Activated T-helper 1 cell treated with anti-CD3 and anti-CD28 coated beads, Interleukin-12 subunit alpha, Interleukin-12 subunit beta, Interleukin-2, Interleukin-4 antibody, amounts not matched to agents 30 ng/mL and 10 ng/mL and 1 ng/mL, durations not matched to agents 14 hours and 24 hours and 36 hours (primary cell): ENCODE measurements around the gene CFAP99. TPM values are rescaled to one million over a fixed set of nuclear protein-coding genes. Genes with fewer than 3 reads are reported as not detected.

Experiments
- DNase-seq: peaks from one replicate; pipeline ENCODE4 v3.0.0; 2021; ENCODE audit warnings: low spot score
- H3K27ac Mint-ChIP-seq: one replicate; pipeline ENCODE4 v1.8.0; 2021; ENCODE audit warnings: mild to moderate bottlenecking, mixed read lengths
- H3K27me3 Mint-ChIP-seq: one replicate; pipeline ENCODE4 v1.8.0; 2022; ENCODE audit warnings: mild to moderate bottlenecking, moderate library complexity, mixed read lengths; ENCODE audit not compliant: insufficient read depth
- H3K36me3 Mint-ChIP-seq: one replicate; pipeline ENCODE4 v1.8.0; 2021; ENCODE audit warnings: low read depth, mixed read lengths
- H3K4me1 Mint-ChIP-seq: one replicate; pipeline ENCODE4 v1.8.0; 2021; ENCODE audit warnings: low read depth, mixed read lengths
- H3K4me3 Mint-ChIP-seq: one replicate; pipeline ENCODE4 v1.8.0; 2021; ENCODE audit warnings: mild to moderate bottlenecking, moderate library complexity, mixed read lengths
- H3K9me3 Mint-ChIP-seq: one replicate; pipeline ENCODE4 v1.8.0; 2021; ENCODE audit warnings: mixed read lengths
- intact Hi-C: fragments of 100-400 bp; cut with micrococcal nuclease; formaldehyde crosslinking; loops from one replicate; pipeline ENCODE4 v1.15.1; 2024
- total RNA-seq: library from RNA; stranded (reverse); gene quantifications from 2 replicates; pipeline ENCODE4 v1.2.3, GENCODE V29; 2022

CFAP99 gene
- total RNA-seq, 1 donor from 2014 or later = not detected

DNA sequence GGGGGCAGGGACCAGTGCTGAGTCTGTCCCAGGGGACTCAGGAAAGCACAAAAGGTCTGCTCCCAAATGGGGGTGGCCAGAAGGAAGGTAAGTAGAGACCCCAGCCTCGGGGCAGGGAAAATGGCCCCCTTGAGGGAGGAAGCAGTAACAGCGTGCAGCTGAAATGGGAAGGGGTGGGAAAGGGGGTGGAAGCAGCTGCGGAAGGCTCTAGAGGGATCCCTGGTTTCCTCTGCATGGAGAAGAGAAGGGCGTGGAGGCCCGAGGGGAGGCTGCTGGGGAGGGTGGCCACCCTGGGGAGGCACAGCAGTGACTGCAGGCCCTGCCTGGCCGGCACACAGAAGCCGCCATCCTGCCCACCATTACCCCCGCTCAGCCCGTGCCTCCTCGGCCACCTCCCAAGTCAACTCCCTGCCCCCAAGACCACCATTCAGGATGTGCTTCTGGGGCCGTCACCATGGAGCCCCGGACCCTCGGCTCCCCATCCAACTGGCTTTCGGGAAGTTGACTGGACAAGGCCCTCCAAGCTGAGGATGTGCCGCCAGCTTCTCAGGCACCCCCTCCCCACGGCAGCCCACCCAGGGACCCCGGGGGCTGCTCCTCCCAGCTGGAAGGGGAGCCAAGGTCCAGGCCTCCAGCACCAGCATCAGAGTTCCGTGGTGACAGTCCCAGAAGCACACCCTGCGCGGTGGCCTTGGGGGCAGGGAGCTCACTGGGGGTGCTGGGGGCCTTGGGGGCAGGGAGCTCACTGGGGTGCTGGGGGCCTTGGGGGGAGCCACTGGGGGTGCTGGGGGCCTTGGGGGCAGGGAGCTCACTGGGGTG lies 23.6 kb downstream of the CFAP99 start:
- Mint-ChIP-seq H3K27me3 (peaks cover 2% of the 10 kb centered on the region), H3K4me3 (no peak overlapping the region), H3K9me3 (no peaks in the 10 kb centered on the region), H3K27ac (no peak overlapping the region), H3K36me3 (no peaks in the 10 kb centered on the region), H3K4me1 (no peaks in the 10 kb centered on the region)
- intact Hi-C loops = no loop called here
- DNase-seq = no peak

DNA sequence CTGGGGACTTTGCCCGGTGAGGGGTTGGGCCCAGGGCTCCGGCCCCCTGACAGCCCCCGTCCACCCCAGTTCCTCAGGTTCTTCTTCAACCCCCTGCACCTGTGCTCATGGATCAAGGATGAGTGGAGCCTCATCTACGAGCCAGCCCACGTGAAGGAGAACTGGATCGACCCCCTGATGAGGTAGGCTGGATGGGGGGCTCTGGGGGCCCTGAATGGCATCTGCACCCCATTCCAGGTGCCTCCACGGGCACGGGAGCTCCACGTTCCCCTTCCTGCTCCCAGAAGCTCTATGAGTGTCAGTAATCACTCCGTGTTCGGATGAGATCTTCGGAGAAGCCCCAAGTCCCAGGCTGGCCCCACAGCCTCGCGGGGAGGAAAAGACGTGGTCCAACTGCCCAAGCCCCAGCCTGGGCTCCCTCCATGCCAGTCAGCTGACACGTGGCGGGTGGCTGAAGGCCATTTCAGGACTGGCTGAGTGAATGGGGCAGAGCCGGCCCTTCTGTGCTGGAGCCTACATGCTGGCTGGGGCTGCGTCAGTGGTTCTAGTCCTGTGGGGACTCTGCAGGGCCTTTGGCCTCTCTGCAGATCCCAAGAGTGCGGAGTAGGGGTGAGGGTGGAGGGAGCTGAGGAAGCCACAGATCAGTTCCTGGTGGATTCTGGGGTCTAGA lies 24.4 kb downstream of the CFAP99 start:
- Mint-ChIP-seq H3K27ac (no peak overlapping the region), H3K9me3 (no peaks in the 10 kb centered on the region), H3K27me3 (peaks cover 2% of the 10 kb centered on the region), H3K36me3 (no peaks in the 10 kb centered on the region), H3K4me3 (no peak overlapping the region), H3K4me1 (no peaks in the 10 kb centered on the region)
- DNase-seq = no peak
- intact Hi-C loops = no loop called here

DNA sequence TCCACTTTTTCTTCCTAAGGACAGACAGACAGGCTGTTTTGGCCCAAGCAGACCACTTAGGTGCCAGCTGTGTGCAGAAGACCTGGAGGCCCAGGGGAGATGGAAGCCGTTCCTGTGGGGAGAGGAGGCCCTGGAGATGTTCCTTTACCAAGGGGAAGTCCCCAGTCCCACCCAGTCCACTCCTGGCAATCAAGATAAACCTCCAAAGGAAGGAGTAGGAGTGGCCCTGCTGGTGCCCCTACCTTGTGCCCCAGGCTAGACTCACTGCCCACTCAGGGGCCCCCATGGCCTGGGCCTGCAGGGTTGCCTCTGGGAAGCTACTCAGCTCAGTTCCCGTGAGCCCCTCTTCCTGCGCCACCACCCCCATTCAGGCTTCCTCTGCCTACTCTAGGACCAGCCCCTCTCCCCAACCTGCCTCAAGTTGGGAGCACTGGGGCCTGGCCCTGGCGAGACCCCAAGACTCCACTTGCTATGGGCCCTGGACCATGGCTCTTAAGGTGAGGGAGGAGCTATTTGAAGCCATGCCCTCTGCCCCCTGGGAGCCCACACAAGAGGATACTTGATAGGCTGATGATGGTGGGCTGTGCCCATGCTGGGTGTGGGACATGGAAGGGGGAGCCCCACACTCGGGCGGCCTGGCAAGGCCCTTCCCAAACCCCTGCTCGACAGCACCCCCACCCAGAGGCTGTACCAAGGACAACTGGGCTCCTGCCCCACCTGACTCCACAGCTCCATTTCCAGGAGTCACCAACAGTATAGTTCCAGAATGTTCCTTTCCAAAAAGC lies 25.4 kb downstream of the CFAP99 start:
- Mint-ChIP-seq H3K36me3 (no peaks in the 10 kb centered on the region), H3K4me3 (no peak overlapping the region), H3K9me3 (no peaks in the 10 kb centered on the region), H3K4me1 (no peaks in the 10 kb centered on the region), H3K27ac (no peak overlapping the region), H3K27me3 (peaks cover 2% of the 10 kb centered on the region)
- no peak for DNase-seq
- intact Hi-C loops = no loop called here

DNA sequence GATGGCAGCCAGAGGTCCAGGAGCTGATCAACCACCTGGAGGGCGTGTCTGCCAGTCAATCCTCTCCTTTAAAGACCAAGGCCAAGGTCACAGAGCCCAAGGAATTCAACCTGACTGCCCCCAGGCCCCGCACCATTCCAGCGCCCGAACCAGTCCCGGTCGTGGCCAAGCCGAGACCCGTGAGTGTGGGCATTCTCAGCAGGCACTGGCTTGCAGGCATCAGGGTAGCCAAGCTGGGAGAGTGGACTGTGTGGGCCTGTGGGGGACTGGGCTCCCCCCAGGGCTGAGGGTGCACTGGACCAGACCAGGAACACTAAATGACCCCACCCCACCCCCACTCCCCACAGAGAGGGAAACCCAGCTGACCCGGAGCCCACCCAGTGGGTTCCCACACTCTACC lies 26.4 kb downstream of the CFAP99 start:
- Mint-ChIP-seq H3K9me3 (no peaks in the 10 kb centered on the region), H3K36me3 (no peaks in the 10 kb centered on the region), H3K4me3 (no peak overlapping the region), H3K4me1 (no peaks in the 10 kb centered on the region), H3K27ac (no peak overlapping the region), H3K27me3 (peaks cover 4% of the 10 kb centered on the region)
- intact Hi-C loops = no loop called here
- no peak for DNase-seq

DNA sequence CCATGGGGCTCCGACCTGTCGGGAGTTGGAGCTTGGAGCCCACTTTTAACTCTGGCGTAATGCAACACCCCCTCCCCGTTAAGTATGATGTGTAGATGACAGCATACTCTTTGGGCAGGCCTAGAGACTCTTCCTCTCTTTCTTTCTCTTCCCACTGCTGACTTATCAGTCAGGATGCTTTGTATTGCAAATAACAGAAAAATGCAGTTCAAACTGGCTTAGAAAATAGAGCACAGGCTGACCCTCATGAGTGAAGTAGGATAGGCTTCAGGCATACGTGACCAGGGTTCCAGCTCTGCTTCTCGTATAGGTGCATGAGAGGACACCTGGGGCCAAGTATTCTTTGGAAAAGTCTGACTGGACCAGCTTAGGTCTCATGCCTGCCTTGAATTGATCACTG lies 26.8 kb downstream of the CFAP99 start:
- H3K36me3 Mint-ChIP-seq = no peaks in the 10 kb centered on the region
- intact Hi-C loops = no loop called here
- no peak for DNase-seq
- H3K4me3 Mint-ChIP-seq = no peak overlapping the region
- H3K4me1 Mint-ChIP-seq = no peaks in the 10 kb centered on the region
- no peak overlapping the region for H3K27ac Mint-ChIP-seq
- H3K9me3 Mint-ChIP-seq = no peaks in the 10 kb centered on the region
- peaks cover 4% of the 10 kb centered on the region for H3K27me3 Mint-ChIP-seq

DNA sequence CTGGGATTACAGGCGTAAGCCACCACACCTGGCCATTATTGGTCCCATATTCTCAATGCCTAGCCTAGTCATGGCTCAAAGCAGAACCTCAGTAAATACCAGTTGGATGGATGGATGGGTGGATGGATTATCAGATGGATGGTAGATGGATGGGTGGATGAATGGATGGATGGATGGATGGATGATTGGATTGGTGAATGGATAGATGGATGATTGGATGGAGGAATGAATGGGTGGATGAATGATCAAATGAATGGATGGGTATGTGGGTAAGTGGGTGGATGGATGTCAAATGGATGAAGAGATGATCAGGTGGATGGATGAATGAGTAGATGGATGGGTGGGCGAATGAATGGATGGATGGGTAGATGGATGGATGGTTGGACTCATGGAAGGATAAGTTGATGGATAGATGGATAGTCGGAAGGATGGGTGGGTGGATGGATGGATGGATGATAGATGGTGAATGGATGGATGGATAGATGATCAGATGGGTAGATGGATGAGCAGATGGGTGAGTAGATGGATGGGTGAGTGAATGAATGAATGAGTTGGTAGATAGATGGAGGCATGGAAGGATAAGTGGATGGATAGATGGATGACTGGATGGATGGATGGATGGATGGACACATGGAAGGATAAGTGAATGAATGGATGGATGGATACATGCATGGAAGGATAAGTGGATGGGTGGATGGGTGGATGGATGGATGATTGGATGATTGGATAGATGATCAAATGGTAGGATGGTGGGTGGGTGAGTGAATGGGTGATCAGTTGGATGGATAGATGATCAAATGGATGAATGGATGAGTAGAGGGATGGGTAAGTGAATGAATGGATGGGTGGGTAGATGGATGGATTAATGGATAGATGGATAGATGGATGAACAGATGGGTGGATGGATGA lies 28.2 kb downstream of the CFAP99 start:
- intact Hi-C loops = no loop called here
- H3K4me3 Mint-ChIP-seq = no peak overlapping the region
- H3K36me3 Mint-ChIP-seq = no peaks in the 10 kb centered on the region
- no peaks in the 10 kb centered on the region for H3K4me1 Mint-ChIP-seq
- no peak overlapping the region for H3K27ac Mint-ChIP-seq
- H3K9me3 Mint-ChIP-seq = no peaks in the 10 kb centered on the region
- no peak for DNase-seq
- H3K27me3 Mint-ChIP-seq = peaks cover 4% of the 10 kb centered on the region

DNA sequence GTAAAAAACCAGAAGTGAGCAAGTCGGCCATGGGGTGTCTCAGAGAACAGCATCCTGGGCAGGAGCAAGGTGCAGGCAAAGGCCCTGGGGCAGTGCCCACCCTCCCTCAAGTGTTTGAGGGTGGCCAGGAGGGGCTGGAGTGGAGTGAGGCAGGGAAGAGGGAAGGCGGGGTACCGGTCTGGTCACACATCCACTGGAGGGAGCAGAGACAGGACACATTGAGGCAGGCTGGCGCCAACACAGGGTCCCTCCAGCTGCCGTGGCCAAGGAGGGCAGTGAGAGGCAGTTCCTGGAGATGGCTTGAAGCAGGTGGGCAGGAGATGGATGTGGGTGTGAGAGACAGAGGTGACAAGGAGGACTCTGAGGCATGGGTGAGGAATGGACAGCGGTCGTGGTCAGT lies 29.8 kb downstream of the CFAP99 start:
- intact Hi-C loops = no loop called here
- Mint-ChIP-seq H3K4me3 (no peak overlapping the region), H3K4me1 (no peaks in the 10 kb centered on the region), H3K9me3 (no peaks in the 10 kb centered on the region), H3K27ac (no peak overlapping the region), H3K27me3 (peaks cover 8% of the 10 kb centered on the region), H3K36me3 (no peaks in the 10 kb centered on the region)
- DNase-seq = no peak

DNA sequence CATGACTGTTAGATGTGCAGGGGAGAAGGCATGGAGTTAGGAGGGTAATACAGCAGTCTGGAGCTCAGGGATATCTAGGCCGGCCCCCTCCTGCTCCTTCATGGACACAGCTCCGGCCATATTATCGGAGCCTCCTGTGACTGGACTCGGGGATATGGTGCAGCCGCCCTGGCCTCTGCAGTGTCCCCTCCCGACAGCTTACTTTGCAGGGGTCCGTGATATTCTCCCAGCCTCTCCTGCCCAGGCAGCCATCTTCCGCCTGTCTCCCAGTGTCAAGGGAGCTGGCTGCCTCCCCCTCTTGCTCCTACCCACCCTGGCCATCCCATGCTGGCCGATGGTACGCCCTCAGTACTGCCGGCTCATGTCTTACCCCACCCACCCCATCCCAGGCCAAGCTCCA lies 30.3 kb downstream of the CFAP99 start:
- DNase-seq = no peak
- H3K36me3 Mint-ChIP-seq = no peaks in the 10 kb centered on the region
- no peaks in the 10 kb centered on the region for H3K4me1 Mint-ChIP-seq
- H3K9me3 Mint-ChIP-seq = no peaks in the 10 kb centered on the region
- peaks cover 8% of the 10 kb centered on the region for H3K27me3 Mint-ChIP-seq
- no peak overlapping the region for H3K4me3 Mint-ChIP-seq
- intact Hi-C loops = no loop called here
- H3K27ac Mint-ChIP-seq = no peak overlapping the region

DNA sequence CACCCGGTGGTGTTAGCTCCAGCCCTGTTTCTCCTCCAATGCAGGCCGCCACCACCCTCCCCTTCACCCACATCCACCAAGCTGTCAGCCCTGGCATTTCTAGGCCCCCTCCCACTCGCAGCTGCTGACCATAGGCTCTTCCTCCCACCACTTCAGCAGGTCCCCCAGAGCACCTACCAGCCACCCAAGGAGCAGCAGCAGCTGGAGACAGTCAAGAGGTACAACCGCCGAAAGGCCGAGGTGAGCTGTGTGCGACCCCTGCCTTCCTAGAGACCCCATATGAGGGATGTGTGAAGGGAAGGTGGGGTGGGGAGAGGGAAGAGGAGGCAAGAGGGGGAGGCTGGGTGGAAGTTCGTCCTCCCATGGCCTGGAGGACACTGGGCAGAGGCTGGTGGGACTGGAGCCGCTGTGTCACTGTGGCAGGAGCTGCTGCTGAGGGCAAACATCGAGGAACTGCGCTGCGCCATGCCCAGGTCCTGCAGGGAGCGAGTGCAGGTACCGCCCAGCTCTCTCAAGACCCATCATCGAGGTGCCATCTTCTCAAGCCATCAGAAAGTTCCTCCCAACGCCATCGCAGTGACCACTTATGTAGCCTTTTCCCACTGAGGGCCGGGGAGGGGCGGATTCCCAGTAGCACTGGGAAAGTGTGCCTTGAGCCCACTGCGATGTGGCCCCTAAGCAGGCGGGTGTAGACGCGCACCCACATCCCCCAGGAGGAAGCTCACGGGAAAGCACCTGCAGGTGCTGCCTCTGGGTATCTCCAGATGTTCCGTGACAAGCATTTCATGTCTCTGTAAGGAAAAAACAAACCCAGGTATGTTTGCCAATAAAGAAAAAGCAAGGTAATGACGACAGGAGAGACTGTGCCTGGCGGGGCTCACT lies 31.0 kb downstream of the CFAP99 start:
- no peak for DNase-seq
- Mint-ChIP-seq H3K27ac (no peak overlapping the region), H3K4me1 (no peaks in the 10 kb centered on the region), H3K4me3 (no peak overlapping the region), H3K36me3 (no peaks in the 10 kb centered on the region), H3K27me3 (peaks cover 8% of the 10 kb centered on the region), H3K9me3 (no peaks in the 10 kb centered on the region)
- intact Hi-C loops = no loop called here

DNA sequence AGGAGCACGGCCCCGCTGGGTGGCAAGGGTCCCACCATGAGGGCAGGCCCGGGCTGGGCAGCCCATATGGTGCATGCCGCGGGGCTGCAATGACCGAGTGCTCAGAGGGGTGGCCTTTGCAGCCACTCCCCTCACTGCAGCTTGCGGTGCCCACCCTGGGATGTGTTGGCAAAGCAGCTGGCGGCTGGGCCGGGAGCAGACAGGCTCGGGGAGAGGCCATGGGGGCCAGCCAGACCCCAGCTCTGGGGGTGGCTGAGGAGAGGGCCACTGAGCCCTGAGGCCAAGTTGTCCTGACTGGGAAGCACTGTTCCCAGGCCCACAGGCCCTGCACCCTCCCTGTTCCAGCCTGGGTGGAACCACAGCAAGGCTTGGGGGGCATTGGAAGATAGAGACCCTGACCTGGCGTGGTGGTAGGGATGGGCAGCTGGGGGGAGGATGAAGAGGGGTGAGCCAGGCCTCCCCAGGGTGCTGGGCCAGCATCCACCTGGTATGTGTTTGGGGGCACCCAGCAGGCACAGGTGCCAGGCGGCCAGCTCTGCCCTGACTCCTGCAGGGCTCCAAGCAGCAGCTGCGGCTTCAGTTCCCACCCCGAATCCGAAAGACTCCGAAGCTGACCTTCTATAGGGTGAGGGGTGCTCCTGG lies 31.8 kb downstream of the CFAP99 start:
- H3K36me3 Mint-ChIP-seq = no peaks in the 10 kb centered on the region
- DNase-seq = no peak
- peaks cover 7% of the 10 kb centered on the region for H3K27me3 Mint-ChIP-seq
- intact Hi-C loops = no loop called here
- no peaks in the 10 kb centered on the region for H3K9me3 Mint-ChIP-seq
- no peak overlapping the region for H3K27ac Mint-ChIP-seq
- H3K4me3 Mint-ChIP-seq = no peak overlapping the region
- no peaks in the 10 kb centered on the region for H3K4me1 Mint-ChIP-seq

DNA sequence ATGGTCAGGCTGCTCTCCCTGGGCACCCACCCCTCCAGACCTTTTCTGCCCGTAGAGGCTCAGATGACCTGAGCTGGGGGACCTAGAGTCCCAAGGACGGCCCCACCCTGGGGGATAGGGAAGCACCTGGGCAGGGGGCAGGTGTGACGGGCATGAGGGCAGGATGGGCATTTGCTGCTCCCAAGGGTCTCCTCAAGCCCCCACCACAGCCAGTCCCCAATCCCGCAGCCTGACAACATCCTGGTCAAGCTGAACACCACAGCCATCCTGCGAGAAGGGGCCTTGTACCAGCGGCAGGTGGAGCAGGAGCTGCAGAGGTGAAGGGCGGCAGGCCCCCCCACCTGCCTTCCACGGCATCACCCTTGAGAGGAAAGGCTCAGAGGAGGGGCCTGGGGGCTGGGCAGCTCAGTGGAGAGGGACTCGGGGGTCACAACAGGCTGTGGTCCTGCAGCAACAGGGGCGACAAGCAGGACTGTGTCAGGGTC lies 32.3 kb downstream of the CFAP99 start:
- H3K4me1 Mint-ChIP-seq = no peaks in the 10 kb centered on the region
- peaks cover 6% of the 10 kb centered on the region for H3K27me3 Mint-ChIP-seq
- intact Hi-C loops = no loop called here
- no peak overlapping the region for H3K4me3 Mint-ChIP-seq
- no peak overlapping the region for H3K27ac Mint-ChIP-seq
- H3K36me3 Mint-ChIP-seq = no peaks in the 10 kb centered on the region
- H3K9me3 Mint-ChIP-seq = no peaks in the 10 kb centered on the region
- no peak for DNase-seq
